ENCODE data around the gene ZSWIM8. TPM values are rescaled to one million over a fixed set of nuclear protein-coding genes. Genes with fewer than 3 reads are reported as not detected.
"Not testable (repeated sequence)": the region's sequence is repeated elsewhere in the genome, so short reads cannot be mapped to it uniquely, and the experiment has no call there.

Gene ZSWIM8
- total RNA-seq, 1 donor from 2014 or later, result 165 TPM

DNA sequence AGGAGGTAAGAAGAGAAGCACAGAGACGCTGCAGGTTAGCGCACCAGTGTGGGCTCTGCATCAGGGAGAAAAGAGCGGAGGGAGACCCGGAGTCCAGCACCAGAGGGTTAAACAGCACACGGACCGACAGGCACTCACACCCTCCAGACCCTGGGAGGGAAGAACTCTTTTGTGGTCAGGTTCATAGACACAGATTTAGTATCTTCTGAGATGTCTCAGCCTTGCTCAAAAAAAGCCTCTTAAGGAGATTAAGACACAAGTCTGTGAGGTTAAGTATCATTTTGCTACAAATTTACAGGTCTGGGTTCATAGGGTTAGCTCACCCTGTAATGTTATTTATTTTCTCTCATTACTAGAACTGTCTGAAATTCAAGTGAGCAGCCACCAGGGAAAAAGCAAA, 42.8 kb downstream of the ZSWIM8 start:
- Mint-ChIP-seq H3K9me3 (ENCODE audit: unreplicated experiment) (no peaks in the 10 kb centered on the region), H3K4me3 (ENCODE audit: unreplicated experiment) (no peak overlapping the region), H3K36me3 (ENCODE audit: unreplicated experiment) (no peaks in the 10 kb centered on the region), H3K27me3 (ENCODE audit: unreplicated experiment) (no peaks in the 10 kb centered on the region), H3K27ac (ENCODE audit: unreplicated experiment) (no peak overlapping the region), H3K4me1 (ENCODE audit: low read depth, unreplicated experiment) (no peaks in the 10 kb centered on the region)
- no peak for DNase-seq
- TF ChIP-seq, protein P1, sequence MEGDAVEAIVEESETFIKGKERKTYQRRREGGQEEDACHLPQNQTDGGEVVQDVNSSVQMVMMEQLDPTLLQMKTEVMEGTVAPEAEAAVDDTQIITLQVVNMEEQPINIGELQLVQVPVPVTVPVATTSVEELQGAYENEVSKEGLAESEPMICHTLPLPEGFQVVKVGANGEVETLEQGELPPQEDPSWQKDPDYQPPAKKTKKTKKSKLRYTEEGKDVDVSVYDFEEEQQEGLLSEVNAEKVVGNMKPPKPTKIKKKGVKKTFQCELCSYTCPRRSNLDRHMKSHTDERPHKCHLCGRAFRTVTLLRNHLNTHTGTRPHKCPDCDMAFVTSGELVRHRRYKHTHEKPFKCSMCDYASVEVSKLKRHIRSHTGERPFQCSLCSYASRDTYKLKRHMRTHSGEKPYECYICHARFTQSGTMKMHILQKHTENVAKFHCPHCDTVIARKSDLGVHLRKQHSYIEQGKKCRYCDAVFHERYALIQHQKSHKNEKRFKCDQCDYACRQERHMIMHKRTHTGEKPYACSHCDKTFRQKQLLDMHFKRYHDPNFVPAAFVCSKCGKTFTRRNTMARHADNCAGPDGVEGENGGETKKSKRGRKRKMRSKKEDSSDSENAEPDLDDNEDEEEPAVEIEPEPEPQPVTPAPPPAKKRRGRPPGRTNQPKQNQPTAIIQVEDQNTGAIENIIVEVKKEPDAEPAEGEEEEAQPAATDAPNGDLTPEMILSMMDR (IDR thresholded peaks at IDR 0.05; ENCODE audit: partially characterized antibody, unreplicated experiment), result no peak

DNA sequence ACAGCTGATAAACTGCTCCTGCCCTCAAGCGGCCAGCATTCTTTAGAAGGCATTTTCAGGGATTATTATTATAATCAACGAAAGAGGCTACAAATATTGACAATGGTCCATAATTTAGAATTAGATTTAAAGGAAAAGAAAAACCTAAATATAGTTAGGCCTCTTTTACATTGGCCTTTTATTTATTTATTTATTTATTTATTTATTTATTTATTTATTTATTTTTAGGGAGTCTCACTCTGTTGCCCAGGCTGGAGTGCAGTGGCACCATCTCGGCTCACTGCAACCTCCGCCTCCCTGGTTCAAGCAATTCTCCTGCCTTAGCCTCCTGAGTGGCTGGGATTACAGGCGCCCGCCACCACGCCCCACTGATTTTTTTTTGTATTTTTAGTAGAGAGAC, 43.7 kb downstream of the ZSWIM8 start:
- H3K36me3 Mint-ChIP-seq (ENCODE audit: unreplicated experiment); H3K4me3 Mint-ChIP-seq (ENCODE audit: unreplicated experiment); DNase-seq; H3K27me3 Mint-ChIP-seq (ENCODE audit: unreplicated experiment); H3K27ac Mint-ChIP-seq (ENCODE audit: unreplicated experiment); H3K9me3 Mint-ChIP-seq (ENCODE audit: unreplicated experiment); H3K4me1 Mint-ChIP-seq (ENCODE audit: low read depth, unreplicated experiment): not testable (repeated sequence)

DNA sequence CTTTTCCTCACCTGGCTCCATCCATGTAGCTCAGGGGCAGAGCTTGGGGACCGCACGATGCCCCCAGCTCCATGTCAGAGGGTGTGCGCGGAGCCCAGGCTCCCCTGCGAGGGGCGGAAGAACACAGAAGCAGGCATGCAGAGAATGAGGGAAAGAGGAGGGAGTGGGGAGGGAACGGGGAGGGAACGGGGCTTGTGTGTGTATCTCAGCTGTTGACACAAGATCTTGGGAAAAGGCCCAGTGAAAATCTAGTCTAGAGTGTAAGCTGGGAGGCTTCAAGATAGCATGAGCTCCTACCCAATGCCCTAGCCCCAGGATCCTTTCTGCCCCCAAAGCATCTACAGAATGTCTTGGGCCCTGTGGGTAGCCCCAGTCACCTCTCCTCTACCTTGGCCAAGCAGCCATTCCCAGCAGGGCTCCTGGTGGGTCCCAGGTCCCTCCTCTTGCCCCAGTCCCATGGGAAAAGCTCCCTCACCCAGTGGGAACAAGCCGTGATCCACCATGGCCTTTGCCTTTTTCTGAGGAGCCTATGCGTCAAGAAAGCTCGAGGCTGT, 51.1 kb downstream of the ZSWIM8 start:
- TF ChIP-seq, protein P1 (IDR thresholded peaks at IDR 0.05; ENCODE audit: partially characterized antibody, unreplicated experiment), result no peak
- Mint-ChIP-seq H3K27me3 (ENCODE audit: unreplicated experiment) (peaks cover 2% of the 10 kb centered on the region), H3K36me3 (ENCODE audit: unreplicated experiment) (no peaks in the 10 kb centered on the region), H3K9me3 (ENCODE audit: unreplicated experiment) (no peaks in the 10 kb centered on the region), H3K4me1 (ENCODE audit: low read depth, unreplicated experiment) (no peaks in the 10 kb centered on the region), H3K27ac (ENCODE audit: unreplicated experiment) (no peak overlapping the region), H3K4me3 (ENCODE audit: unreplicated experiment) (no peak overlapping the region)
- no peak for DNase-seq

DNA sequence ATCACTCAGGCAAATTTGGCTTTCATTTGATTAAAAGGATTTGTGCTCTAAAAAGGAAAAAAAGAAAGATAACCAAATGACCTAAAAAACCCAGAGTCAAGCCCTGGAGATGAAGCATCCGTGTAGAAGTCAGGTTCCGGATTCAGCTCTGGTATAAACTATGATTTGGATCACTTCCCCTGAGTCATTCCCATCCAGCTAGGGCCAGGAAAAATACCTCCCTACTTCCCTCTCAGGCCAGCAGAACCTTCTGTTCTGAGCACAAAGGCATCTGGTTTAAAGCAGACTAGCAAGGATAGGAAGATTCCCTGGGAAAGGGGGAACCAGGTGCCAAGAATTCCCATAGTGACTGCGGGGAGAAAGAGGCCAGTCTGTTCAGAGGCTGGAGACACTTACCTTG, 51.7 kb downstream of the ZSWIM8 start:
- Mint-ChIP-seq H3K27ac (ENCODE audit: unreplicated experiment) (no peak overlapping the region), H3K36me3 (ENCODE audit: unreplicated experiment) (no peaks in the 10 kb centered on the region), H3K4me1 (ENCODE audit: low read depth, unreplicated experiment) (no peaks in the 10 kb centered on the region), H3K4me3 (ENCODE audit: unreplicated experiment) (no peak overlapping the region), H3K27me3 (ENCODE audit: unreplicated experiment) (peaks cover 2% of the 10 kb centered on the region), H3K9me3 (ENCODE audit: unreplicated experiment) (no peaks in the 10 kb centered on the region)
- no peak for DNase-seq
- TF ChIP-seq, protein P1 (IDR thresholded peaks at IDR 0.05; ENCODE audit: partially characterized antibody, unreplicated experiment), result no peak

DNA sequence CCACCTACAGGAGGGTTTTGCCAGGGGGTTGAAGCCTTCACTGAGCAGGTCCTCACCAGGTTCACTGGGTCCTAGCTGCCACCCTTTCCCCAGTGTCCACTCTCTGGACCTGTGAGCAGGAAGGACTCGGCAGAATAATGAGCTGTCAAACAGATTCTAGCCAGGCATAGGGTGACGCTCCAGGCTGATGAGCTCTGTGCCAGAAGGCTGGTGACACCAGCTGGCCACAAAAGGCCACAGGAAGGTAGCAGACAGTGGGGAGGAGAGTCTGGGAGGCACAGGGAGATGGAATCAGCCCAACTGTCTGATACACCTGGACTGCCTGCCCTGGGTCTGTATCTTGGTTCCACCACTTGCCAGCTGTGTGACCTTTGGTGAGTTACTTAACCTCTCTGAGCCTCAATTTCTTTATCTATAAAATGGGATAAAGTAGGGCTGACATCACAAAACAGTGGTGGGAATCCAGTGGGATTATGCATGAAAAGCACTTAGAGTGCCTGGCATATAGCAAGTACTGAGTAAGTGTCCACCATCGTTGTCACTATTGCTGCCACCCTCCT, 52.7 kb downstream of the ZSWIM8 start:
- Mint-ChIP-seq H3K9me3 (ENCODE audit: unreplicated experiment) (no peaks in the 10 kb centered on the region), H3K4me1 (ENCODE audit: low read depth, unreplicated experiment) (no peaks in the 10 kb centered on the region), H3K36me3 (ENCODE audit: unreplicated experiment) (no peaks in the 10 kb centered on the region), H3K27ac (ENCODE audit: unreplicated experiment) (no peak overlapping the region), H3K27me3 (ENCODE audit: unreplicated experiment) (peaks cover 2% of the 10 kb centered on the region), H3K4me3 (ENCODE audit: unreplicated experiment) (no peak overlapping the region)
- TF ChIP-seq, protein P1 (IDR thresholded peaks at IDR 0.05; ENCODE audit: partially characterized antibody, unreplicated experiment), result no peak
- no peak for DNase-seq
